Bronchial epithelial cell (primary cell): ENCODE results near the gene ARPC4. TPM values are rescaled to one million over a fixed set of nuclear protein-coding genes. Genes with fewer than 3 reads are reported as not detected.
"Not testable (repeated sequence)": the region's sequence is repeated elsewhere in the genome, so short reads cannot be mapped to it uniquely, and the experiment has no call there.

ENCODE experiments used
- DNase-seq: peaks from one replicate; pipeline ENCODE4 v3.0.0-alpha.2; 2010; ENCODE audit warnings: low read depth
- FAIRE-seq: peaks from 2 replicates; lab custom pipeline; 2011; peaks lifted over from hg19 to GRCh38; lab: Jason Lieb, UNC
- H3K27me3 ChIP-seq: 2 replicates; pipeline ENCODE4 v1.5.1; 2011; ENCODE audit warnings: low read length; ENCODE audit not compliant: control insufficient read depth, insufficient read depth
- H3K36me3 ChIP-seq: 2 replicates; pipeline ENCODE4 v1.5.1; 2011; ENCODE audit warnings: low read length; ENCODE audit not compliant: control insufficient read depth, insufficient read depth
- H3K4me3 ChIP-seq: 2 replicates; pipeline ENCODE4 v1.5.1; 2011; ENCODE audit warnings: mild to moderate bottlenecking, low read depth, low read length, control low read depth
- CTCF ChIP-seq: IDR thresholded peaks from 2 replicates; pipeline ENCODE4 v1.5.1; 2011; ENCODE audit warnings: mild to moderate bottlenecking, moderate library complexity, low read length, control low read depth, inconsistent platforms; ENCODE audit not compliant: insufficient read depth, severe bottlenecking
- total RNA-seq: library from RNA; depleted of rRNA; stranded (reverse); fragments of >200 nt; gene quantifications from 2 replicates; pipeline ENCODE4 v1.2.1, GENCODE V29; 2014

The ARPC4 gene
- total RNA-seq, 1 donor from 2014 or later, result 192 TPM

GRCh38 chr3:9841015-9841414 lies 48.1 kb downstream of the ARPC4 start:
- no peak for FAIRE-seq

GRCh38 chr3:9843715-9844438 lies 51.0 kb downstream of the ARPC4 start, which contains the start of gene RPUSD3:
Gene RPUSD3 (minus strand): TSS chr3:9844008. CDS start chr3:9843990, 18 bp downstream.
- H3K36me3 ChIP-seq, result peaks cover 13% of the 10 kb centered on the region

More at GRCh38 chr3:9841015-9841414, 48.1 kb downstream of the ARPC4 start:
- no peak for TF ChIP-seq CTCF
- no peaks in the 10 kb centered on the region for H3K27me3 ChIP-seq
- H3K36me3 ChIP-seq, result peaks cover 19% of the 10 kb centered on the region
- no peak for DNase-seq
- no peak overlapping the region for H3K4me3 ChIP-seq

GRCh38 chr3:9846231-9846630 lies 53.3 kb downstream of the ARPC4 start:
- FAIRE-seq, result no peak
- no peak for DNase-seq
- Histone ChIP-seq H3K27me3 (no peaks in the 10 kb centered on the region), H3K36me3 (peaks cover 1% of the 10 kb centered on the region), H3K4me3 (no peak overlapping the region)
- no peak for TF ChIP-seq CTCF

More at GRCh38 chr3:9843715-9844438, 51.0 kb downstream of the ARPC4 start, which contains the start of gene RPUSD3:
- DNase-seq (peak; percentile 83), FAIRE-seq (no peak)
- Histone ChIP-seq H3K4me3 (peak within 1 kb of the TSS; percentile 72), H3K27me3 (no peaks in the 10 kb centered on the region)
- no peak for TF ChIP-seq CTCF

GRCh38 chr3:9846931-9847488 lies 54.1 kb downstream of the ARPC4 start:
- Histone ChIP-seq H3K27me3 (no peaks in the 10 kb centered on the region), H3K4me3 (no peak overlapping the region), H3K36me3 (no peaks in the 10 kb centered on the region)
- DNase-seq (no peak), FAIRE-seq (no peak)
- no peak for TF ChIP-seq CTCF

- not testable (repeated sequence) for DNase-seq, H3K27me3 ChIP-seq, H3K4me3 ChIP-seq, H3K36me3 ChIP-seq, FAIRE-seq
Observed at GRCh38 chr3:9847870-9848269, 55.0 kb downstream of the ARPC4 start.

GRCh38 chr3:9848860-9849259 lies 56.0 kb downstream of the ARPC4 start:
- not testable (repeated sequence) for H3K27me3 ChIP-seq, H3K36me3 ChIP-seq, FAIRE-seq, H3K4me3 ChIP-seq
- peak; percentile 25 for TF ChIP-seq CTCF
- DNase-seq, result peak; percentile 22

- FAIRE-seq, DNase-seq, H3K36me3 ChIP-seq: not testable (repeated sequence)
Observed at GRCh38 chr3:9851383-9851782, 58.5 kb downstream of the ARPC4 start.

GRCh38 chr3:9851926-9852325 lies 59.0 kb downstream of the ARPC4 start:
- H3K4me3 ChIP-seq, H3K27me3 ChIP-seq, H3K36me3 ChIP-seq, DNase-seq, FAIRE-seq: not testable (repeated sequence)

More at GRCh38 chr3:9851383-9851782, 58.5 kb downstream of the ARPC4 start:
- H3K27me3 ChIP-seq, H3K4me3 ChIP-seq: not testable (repeated sequence)
